ENCODE measurements around the gene CTTN.

The CTTN gene

GRCh38 chr11:70463478-70464255 is 65.3 kb downstream of the CTTN start:
- no peaks in the 10 kb centered on the region for H3K27me3 ChIP-seq (ENCODE audit: insufficient read depth, low read length, poor library complexity, severe bottlenecking)
- no peaks in the 10 kb centered on the region for H4K20me1 ChIP-seq (ENCODE audit: insufficient read depth, low read length, poor library complexity, severe bottlenecking)
- H3K9ac ChIP-seq (ENCODE audit: low read depth, low read length, poor library complexity, severe bottlenecking), result no peak overlapping the region
- H3K9me3 ChIP-seq (ENCODE audit: insufficient read depth, low read depth, low read length), result no peaks in the 10 kb centered on the region
- no peaks in the 10 kb centered on the region for H3K79me2 ChIP-seq (ENCODE audit: insufficient read depth, low read length)
- no peaks in the 10 kb centered on the region for H3K9me2 ChIP-seq (replicated peaks; ENCODE audit: low read depth, low read length)
- no peaks in the 10 kb centered on the region for H3K36me3 ChIP-seq (ENCODE audit: insufficient read depth, low read length)
- no peaks in the 10 kb centered on the region for H3K4me1 ChIP-seq (ENCODE audit: insufficient read depth, low read length, poor library complexity, severe bottlenecking)
- H3K4me2 ChIP-seq (ENCODE audit: low read depth, low read length, poor library complexity, severe bottlenecking), result no peak overlapping the region
- TF ChIP-seq, protein P1, sequence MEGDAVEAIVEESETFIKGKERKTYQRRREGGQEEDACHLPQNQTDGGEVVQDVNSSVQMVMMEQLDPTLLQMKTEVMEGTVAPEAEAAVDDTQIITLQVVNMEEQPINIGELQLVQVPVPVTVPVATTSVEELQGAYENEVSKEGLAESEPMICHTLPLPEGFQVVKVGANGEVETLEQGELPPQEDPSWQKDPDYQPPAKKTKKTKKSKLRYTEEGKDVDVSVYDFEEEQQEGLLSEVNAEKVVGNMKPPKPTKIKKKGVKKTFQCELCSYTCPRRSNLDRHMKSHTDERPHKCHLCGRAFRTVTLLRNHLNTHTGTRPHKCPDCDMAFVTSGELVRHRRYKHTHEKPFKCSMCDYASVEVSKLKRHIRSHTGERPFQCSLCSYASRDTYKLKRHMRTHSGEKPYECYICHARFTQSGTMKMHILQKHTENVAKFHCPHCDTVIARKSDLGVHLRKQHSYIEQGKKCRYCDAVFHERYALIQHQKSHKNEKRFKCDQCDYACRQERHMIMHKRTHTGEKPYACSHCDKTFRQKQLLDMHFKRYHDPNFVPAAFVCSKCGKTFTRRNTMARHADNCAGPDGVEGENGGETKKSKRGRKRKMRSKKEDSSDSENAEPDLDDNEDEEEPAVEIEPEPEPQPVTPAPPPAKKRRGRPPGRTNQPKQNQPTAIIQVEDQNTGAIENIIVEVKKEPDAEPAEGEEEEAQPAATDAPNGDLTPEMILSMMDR (conservative IDR thresholded peaks at IDR 0.05; ENCODE audit: low read length), result no peak
- TF ChIP-seq EZH2phosphoT487 (IDR thresholded peaks at IDR 0.05; ENCODE audit: borderline replicate concordance), result no peak
- H3K4me3 ChIP-seq (ENCODE audit: low read length, poor library complexity, severe bottlenecking), result no peak overlapping the region
- H3F3A ChIP-seq (ENCODE audit: low read depth), result no peaks in the 10 kb centered on the region
- H2AFZ ChIP-seq (ENCODE audit: low read length), result no peak overlapping the region

- Histone ChIP-seq H4K20me1 (ENCODE audit: insufficient read depth, low read length, poor library complexity, severe bottlenecking) (no peaks in the 10 kb centered on the region), H3K4me2 (ENCODE audit: low read depth, low read length, poor library complexity, severe bottlenecking) (no peak overlapping the region), H3K27me3 (ENCODE audit: insufficient read depth, low read length, poor library complexity, severe bottlenecking) (no peaks in the 10 kb centered on the region), H3K4me1 (ENCODE audit: insufficient read depth, low read length, poor library complexity, severe bottlenecking) (peaks cover 1% of the 10 kb centered on the region), H3K9me3 (ENCODE audit: insufficient read depth, low read depth, low read length) (no peaks in the 10 kb centered on the region), H2AFZ (ENCODE audit: low read length) (no peak overlapping the region), H3K9me2 (replicated peaks; ENCODE audit: low read depth, low read length) (no peaks in the 10 kb centered on the region), H3K36me3 (ENCODE audit: insufficient read depth, low read length) (no peaks in the 10 kb centered on the region), H3F3A (ENCODE audit: low read depth) (no peaks in the 10 kb centered on the region), H3K79me2 (ENCODE audit: insufficient read depth, low read length) (no peaks in the 10 kb centered on the region), H3K4me3 (ENCODE audit: low read length, poor library complexity, severe bottlenecking) (no peak overlapping the region), H3K9ac (ENCODE audit: low read depth, low read length, poor library complexity, severe bottlenecking) (no peak overlapping the region)
- TF ChIP-seq EZH2phosphoT487 (IDR thresholded peaks at IDR 0.05; ENCODE audit: borderline replicate concordance), result no peak
- TF ChIP-seq, protein P1 (conservative IDR thresholded peaks at IDR 0.05; ENCODE audit: low read length), result no peak
Measured at GRCh38 chr11:70464509-70465361, 66.4 kb downstream of the CTTN start.

GRCh38 chr11:70466154-70466553 is 67.8 kb downstream of the CTTN start:
- no peaks in the 10 kb centered on the region for H3K36me3 ChIP-seq (ENCODE audit: insufficient read depth, low read length)
- H3K4me3 ChIP-seq (ENCODE audit: low read length, poor library complexity, severe bottlenecking), result no peak overlapping the region
- no peak overlapping the region for H3K4me2 ChIP-seq (ENCODE audit: low read depth, low read length, poor library complexity, severe bottlenecking)
- no peaks in the 10 kb centered on the region for H3K27me3 ChIP-seq (ENCODE audit: insufficient read depth, low read length, poor library complexity, severe bottlenecking)
- H3K79me2 ChIP-seq (ENCODE audit: insufficient read depth, low read length), result no peaks in the 10 kb centered on the region
- no peak overlapping the region for H2AFZ ChIP-seq (ENCODE audit: low read length)
- TF ChIP-seq EZH2phosphoT487 (IDR thresholded peaks at IDR 0.05; ENCODE audit: borderline replicate concordance), result no peak
- TF ChIP-seq, protein P1 (conservative IDR thresholded peaks at IDR 0.05; ENCODE audit: low read length), result no peak
- H3K9me3 ChIP-seq (ENCODE audit: insufficient read depth, low read depth, low read length), result no peaks in the 10 kb centered on the region
- peaks cover 3% of the 10 kb centered on the region for H3K4me1 ChIP-seq (ENCODE audit: insufficient read depth, low read length, poor library complexity, severe bottlenecking)
- H3K9ac ChIP-seq (ENCODE audit: low read depth, low read length, poor library complexity, severe bottlenecking), result no peak overlapping the region
- no peaks in the 10 kb centered on the region for H3F3A ChIP-seq (ENCODE audit: low read depth)
- no peaks in the 10 kb centered on the region for H4K20me1 ChIP-seq (ENCODE audit: insufficient read depth, low read length, poor library complexity, severe bottlenecking)
- H3K9me2 ChIP-seq (replicated peaks; ENCODE audit: low read depth, low read length), result no peaks in the 10 kb centered on the region
